ENCODE measurements around the gene MAMDC2. TPM values are rescaled to one million over a fixed set of nuclear protein-coding genes. Genes with fewer than 3 reads are reported as not detected.

Gene MAMDC2
- total RNA-seq, 1 donor from 2014 or later = 28.7 TPM

GRCh38 chr9:70147651-70148050 lies 104.0 kb downstream of the MAMDC2 start:
- no peak overlapping the region for H3K27ac Mint-ChIP-seq
- H3K27me3 ChIP-seq = no peaks in the 10 kb centered on the region
- H3K27me3 Mint-ChIP-seq (ENCODE audit: insufficient read depth, low read depth) = no peaks in the 10 kb centered on the region
- DNase-seq (ENCODE audit: low spot score) = no peak
- H3K4me3 Mint-ChIP-seq = no peak overlapping the region
- no peaks in the 10 kb centered on the region for H3K9me3 ChIP-seq (ENCODE audit: low read depth)
- H3K36me3 Mint-ChIP-seq = no peaks in the 10 kb centered on the region
- no peak overlapping the region for H3K9ac ChIP-seq
- H3K9me3 Mint-ChIP-seq = no peaks in the 10 kb centered on the region
- no peak overlapping the region for H2AFZ ChIP-seq (replicated peaks)
- no peaks in the 10 kb centered on the region for H3K79me2 ChIP-seq (ENCODE audit: low read depth)
- H3K27ac ChIP-seq = no peak overlapping the region
- no peaks in the 10 kb centered on the region for H3K4me1 ChIP-seq
- no peaks in the 10 kb centered on the region for H3F3A ChIP-seq (ENCODE audit: low read depth)
- no peak overlapping the region for H3K4me3 ChIP-seq
- H3K4me2 ChIP-seq = no peak overlapping the region
- no peak for TF ChIP-seq EZH2phosphoT487 (IDR thresholded peaks at IDR 0.05)
- no peak for TF ChIP-seq EZH2 (IDR thresholded peaks at IDR 0.05)
- TF ChIP-seq CTCF (IDR thresholded peaks at IDR 0.05) = no peak
- no peaks in the 10 kb centered on the region for H4K20me1 ChIP-seq (ENCODE audit: low read depth)
- H3K36me3 ChIP-seq = no peaks in the 10 kb centered on the region
- H3K4me1 Mint-ChIP-seq = no peaks in the 10 kb centered on the region

GRCh38 chr9:70152350-70152749 lies 108.7 kb downstream of the MAMDC2 start:
- no peaks in the 10 kb centered on the region for H3K9me3 Mint-ChIP-seq
- no peak for DNase-seq (ENCODE audit: low spot score)
- no peaks in the 10 kb centered on the region for H3K27me3 Mint-ChIP-seq (ENCODE audit: insufficient read depth, low read depth)
- no peak overlapping the region for H3K4me3 Mint-ChIP-seq
- TF ChIP-seq EZH2 (IDR thresholded peaks at IDR 0.05) (no peak), CTCF (IDR thresholded peaks at IDR 0.05) (no peak), EZH2phosphoT487 (IDR thresholded peaks at IDR 0.05) (no peak)
- Histone ChIP-seq H3K4me2 (no peak overlapping the region), H3K4me1 (no peaks in the 10 kb centered on the region), H3K4me3 (no peak overlapping the region), H3K36me3 (no peaks in the 10 kb centered on the region), H2AFZ (replicated peaks) (no peak overlapping the region), H4K20me1 (ENCODE audit: low read depth) (no peaks in the 10 kb centered on the region), H3K9ac (no peak overlapping the region), H3K79me2 (ENCODE audit: low read depth) (no peaks in the 10 kb centered on the region), H3K27me3 (no peaks in the 10 kb centered on the region), H3K27ac (no peak overlapping the region), H3K9me3 (ENCODE audit: low read depth) (no peaks in the 10 kb centered on the region), H3F3A (ENCODE audit: low read depth) (no peaks in the 10 kb centered on the region)
- no peaks in the 10 kb centered on the region for H3K4me1 Mint-ChIP-seq
- H3K36me3 Mint-ChIP-seq = no peaks in the 10 kb centered on the region
- H3K27ac Mint-ChIP-seq = no peak overlapping the region

- H3K9ac ChIP-seq = no peak overlapping the region
- DNase-seq (ENCODE audit: low spot score) = no peak
- H3K4me3 ChIP-seq = no peak overlapping the region
- Mint-ChIP-seq H3K36me3 (no peaks in the 10 kb centered on the region), H3K9me3 (no peaks in the 10 kb centered on the region), H3K27me3 (ENCODE audit: insufficient read depth, low read depth) (no peaks in the 10 kb centered on the region), H3K4me1 (peaks cover 4% of the 10 kb centered on the region), H3K27ac (no peak overlapping the region), H3K4me3 (no peak overlapping the region)
- no peak overlapping the region for H2AFZ ChIP-seq (replicated peaks)
- no peak overlapping the region for H3K4me2 ChIP-seq
- no peaks in the 10 kb centered on the region for H3K27me3 ChIP-seq
- H4K20me1 ChIP-seq (ENCODE audit: low read depth) = no peaks in the 10 kb centered on the region
- peaks cover 5% of the 10 kb centered on the region for H3K4me1 ChIP-seq
- no peaks in the 10 kb centered on the region for H3K36me3 ChIP-seq
- H3F3A ChIP-seq (ENCODE audit: low read depth) = peaks cover 4% of the 10 kb centered on the region
- H3K79me2 ChIP-seq (ENCODE audit: low read depth) = no peaks in the 10 kb centered on the region
- TF ChIP-seq EZH2 (IDR thresholded peaks at IDR 0.05) = no peak
- TF ChIP-seq EZH2phosphoT487 (IDR thresholded peaks at IDR 0.05) = no peak
- TF ChIP-seq CTCF (IDR thresholded peaks at IDR 0.05) = no peak
- no peak overlapping the region for H3K27ac ChIP-seq
- H3K9me3 ChIP-seq (ENCODE audit: low read depth) = no peaks in the 10 kb centered on the region
Measured at GRCh38 chr9:70156729-70157128, 113.1 kb downstream of the MAMDC2 start.
